NCI-H2029 (cell line): ENCODE measurements around the gene KIRREL3.
A peak's percentile ranks its signal among the peaks of the same experiment; 100 is the strongest.

Experiments used
- DNase-seq: peaks from one replicate; lab custom pipeline; 2025; lab: John Stamatoyannopoulos, UW

Gene KIRREL3

DNA sequence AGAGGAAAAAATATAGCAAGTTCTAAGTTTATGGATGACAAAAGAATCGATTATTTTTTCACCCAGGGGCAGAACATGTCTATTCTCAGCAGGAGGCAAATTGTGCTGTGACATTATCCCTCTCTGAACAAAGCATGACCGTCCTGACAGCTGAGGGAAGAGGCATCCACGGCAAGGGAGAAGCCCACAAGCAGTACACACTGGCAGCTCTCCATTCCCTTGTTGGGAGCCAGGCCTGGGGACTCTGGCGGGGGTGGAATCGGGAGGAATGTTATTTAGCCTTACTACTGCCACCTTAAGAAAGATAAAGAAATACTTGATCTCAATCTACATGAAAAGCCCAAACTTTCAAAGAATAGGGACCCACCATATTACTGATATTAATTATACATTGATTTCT lies 3.4 kb downstream of the KIRREL3 start:
- DNase-seq = no peak

GRCh38 chr11:126996036-126996804 lies 4.3 kb downstream of the KIRREL3 start:
- no peak for DNase-seq

GRCh38 chr11:126993599-126993998 lies 7.0 kb downstream of the KIRREL3 start:
- no peak for DNase-seq

GRCh38 chr11:126992804-126993111 lies 7.8 kb downstream of the KIRREL3 start:
- DNase-seq = no peak

DNA sequence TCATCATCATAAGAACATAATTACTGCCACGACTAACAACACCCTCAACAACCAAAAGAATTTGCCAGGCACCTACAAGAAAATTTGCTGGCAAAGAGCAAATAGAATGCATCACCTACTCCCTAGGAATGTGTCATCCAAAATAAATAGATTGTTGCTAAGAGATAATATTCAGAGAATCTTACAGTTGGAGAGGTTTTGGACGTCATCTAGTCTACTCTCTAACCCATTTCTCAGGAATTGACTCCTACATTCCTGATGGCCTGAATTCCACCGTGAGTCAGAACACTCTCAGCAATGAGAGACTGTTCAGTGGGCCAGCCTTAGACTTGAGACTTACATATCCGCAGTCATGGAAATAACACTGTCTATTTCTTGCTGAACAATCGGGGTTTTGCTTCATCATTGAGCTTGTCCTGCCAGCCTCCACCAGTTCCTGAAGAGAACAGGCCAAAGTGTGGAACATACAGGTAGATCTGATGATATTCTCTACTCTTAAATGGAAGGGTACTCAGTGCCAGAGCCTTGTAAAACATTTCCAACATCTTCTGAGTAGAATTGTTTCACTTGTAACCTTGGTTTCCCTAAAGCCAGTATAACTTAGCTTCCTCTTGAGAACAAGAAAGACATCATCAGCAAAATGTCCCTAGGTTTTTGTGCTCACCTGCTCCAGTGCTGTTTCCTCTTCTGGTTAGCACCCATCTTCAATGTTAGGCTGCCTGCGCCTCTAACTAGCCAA lies 8.3 kb downstream of the KIRREL3 start:
- no peak for DNase-seq

GRCh38 chr11:126991596-126991995 lies 9.0 kb downstream of the KIRREL3 start:
- DNase-seq = no peak

- no peak for DNase-seq
These were observed 9.7 kb downstream of the KIRREL3 start for GRCh38 chr11:126990716-126991480.

DNA sequence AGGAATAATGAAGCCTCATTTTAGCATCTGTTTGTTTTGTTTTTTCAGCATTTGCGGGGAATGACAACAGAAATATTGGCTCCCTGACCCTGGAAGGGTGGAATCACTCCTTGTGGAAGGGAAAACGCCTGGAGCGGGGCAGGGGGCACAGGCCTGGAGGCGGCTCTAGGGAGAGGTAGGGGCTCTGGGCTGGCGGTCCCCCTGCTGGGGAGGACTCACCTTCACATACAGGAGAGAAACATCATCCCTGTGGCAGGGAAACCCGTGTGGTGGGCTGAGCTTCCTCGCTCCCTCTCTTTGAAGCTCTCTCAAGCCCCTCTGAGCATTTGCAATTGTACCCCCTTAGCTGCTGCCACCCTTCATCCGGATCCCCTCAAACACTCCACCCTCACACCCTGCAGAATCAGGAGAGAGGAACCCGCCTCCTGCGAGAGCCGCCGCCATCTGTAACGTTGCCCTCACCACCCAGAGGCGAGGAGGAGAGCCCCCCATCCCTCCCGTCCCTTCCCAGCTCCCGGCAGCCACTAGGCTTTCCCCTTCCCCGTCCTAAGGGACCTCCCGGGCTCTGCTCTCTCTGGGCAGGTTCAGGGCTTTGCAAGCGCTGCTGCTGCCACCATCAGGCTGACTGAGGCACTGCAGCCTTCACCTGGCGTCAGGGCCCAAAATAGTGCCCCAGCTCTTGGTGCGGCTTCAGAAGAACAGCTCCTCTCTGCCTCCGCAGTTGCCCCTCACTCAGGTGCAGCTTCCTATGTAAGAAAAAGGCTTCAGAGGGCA lies 10.4 kb downstream of the KIRREL3 start:
- peak; percentile 36 for DNase-seq

DNA sequence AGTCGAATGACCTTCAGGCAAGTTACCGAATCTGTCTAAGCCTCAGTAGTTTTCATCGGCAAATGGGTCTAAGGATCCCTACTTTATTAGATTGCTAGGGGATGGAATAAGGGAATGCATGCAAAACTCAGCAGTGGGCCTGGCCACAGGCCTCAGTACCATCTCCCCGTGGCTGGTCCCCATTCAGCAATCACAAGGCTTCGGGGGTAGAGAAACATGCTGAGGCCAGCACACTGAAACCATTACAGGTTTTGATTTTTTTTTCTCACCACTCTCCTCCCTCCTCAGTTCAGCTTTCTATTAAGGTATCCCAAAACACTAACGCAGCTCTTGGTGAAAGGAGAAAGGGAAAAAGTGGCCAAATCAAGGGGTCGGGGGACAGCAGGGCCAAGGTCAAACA lies 11.9 kb downstream of the KIRREL3 start:
- DNase-seq = no peak

DNA sequence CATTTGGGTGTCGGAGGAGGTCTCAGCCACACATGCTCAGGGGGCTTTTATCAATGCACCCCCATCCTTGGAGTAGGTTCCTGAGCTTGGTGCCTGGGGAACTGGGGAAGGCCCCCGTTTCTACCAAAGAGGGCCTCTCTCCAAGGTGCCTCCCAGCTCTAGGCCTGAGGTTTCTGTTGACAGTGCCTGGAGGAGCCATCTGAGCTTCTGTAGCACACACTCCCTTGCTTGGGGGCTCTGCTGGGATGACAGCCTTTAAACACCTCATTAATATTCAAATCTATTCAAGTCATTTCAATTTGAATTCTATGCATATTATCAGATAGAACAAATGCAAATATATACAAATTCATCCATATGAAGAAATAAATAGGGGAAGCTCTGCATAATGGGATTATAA lies 18.9 kb downstream of the KIRREL3 start:
- DNase-seq = no peak

DNA sequence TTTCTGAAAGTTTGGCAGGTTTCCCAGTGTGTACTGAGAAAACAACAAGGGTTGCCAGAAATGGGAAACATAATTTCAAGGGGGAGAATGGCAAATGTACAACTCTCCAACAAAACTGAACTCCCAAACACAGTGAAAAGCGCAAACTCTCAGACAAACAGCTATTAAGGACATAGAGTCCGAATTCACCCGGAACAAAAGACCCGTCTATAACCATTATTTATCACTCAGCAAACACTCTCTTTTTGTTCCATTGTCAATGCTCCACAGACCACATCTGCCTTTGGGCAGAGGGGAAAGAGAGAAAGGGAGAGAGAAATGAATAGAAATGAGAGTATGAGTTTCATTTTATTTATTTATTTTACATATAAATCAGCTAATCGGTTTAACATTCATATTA lies 21.7 kb downstream of the KIRREL3 start:
- DNase-seq = peak; percentile 82

GRCh38 chr11:126978165-126978564 lies 22.4 kb downstream of the KIRREL3 start:
- no peak for DNase-seq

DNA sequence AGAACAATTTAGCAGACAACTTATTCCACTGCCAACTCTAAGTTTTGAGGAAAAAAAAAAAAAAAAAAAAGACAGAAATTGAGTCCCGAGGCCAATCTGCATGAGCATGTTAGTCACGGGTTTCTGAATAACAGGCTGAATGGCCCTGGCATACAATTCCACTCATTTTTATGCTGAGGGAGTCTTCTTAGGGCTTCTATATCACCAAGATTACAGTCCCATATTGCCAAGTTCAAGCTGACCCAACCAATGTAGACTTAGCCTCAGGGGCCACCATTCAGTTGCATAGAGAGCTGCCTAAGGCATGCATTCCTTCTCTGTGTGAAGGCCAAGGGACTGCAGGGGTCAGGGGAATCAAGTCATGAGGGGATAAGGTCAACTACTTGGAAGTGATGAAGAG lies 27.5 kb downstream of the KIRREL3 start:
- DNase-seq = no peak

GRCh38 chr11:126971305-126971704 lies 29.3 kb downstream of the KIRREL3 start:
- no peak for DNase-seq

DNA sequence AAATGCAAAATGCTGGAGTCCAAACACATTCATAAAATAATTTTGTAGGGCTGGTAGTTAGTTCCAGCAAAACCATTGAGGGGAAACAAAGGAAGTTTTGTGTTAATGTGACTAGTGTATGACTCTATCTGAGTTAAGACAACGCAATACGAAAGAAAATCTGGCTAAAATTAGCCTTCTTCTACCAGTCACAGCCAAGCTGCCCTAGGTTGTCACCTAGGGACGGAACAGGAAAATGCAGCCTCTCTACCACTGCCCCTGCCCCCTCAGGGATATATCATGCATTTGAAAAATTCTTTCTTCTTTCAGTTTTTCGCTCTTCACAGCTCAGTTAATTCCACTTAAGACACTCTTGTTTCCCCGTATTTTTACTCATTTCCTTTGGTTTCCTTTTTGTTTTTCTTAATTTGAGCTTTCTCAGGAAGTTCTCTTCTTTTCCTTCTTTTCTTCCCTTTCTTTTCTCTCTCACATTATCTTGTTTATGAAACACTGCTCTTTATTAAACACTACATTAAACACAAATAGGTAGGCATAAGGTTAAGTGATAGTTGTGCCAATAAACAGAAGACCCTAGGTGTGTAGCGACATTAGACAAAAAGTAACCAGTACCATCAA lies 30.6 kb downstream of the KIRREL3 start:
- DNase-seq = no peak

- DNase-seq = no peak
These were observed 31.7 kb downstream of the KIRREL3 start for GRCh38 chr11:126968915-126969314.

- DNase-seq = no peak
These were observed 35.2 kb downstream of the KIRREL3 start for GRCh38 chr11:126965331-126965730.

DNA sequence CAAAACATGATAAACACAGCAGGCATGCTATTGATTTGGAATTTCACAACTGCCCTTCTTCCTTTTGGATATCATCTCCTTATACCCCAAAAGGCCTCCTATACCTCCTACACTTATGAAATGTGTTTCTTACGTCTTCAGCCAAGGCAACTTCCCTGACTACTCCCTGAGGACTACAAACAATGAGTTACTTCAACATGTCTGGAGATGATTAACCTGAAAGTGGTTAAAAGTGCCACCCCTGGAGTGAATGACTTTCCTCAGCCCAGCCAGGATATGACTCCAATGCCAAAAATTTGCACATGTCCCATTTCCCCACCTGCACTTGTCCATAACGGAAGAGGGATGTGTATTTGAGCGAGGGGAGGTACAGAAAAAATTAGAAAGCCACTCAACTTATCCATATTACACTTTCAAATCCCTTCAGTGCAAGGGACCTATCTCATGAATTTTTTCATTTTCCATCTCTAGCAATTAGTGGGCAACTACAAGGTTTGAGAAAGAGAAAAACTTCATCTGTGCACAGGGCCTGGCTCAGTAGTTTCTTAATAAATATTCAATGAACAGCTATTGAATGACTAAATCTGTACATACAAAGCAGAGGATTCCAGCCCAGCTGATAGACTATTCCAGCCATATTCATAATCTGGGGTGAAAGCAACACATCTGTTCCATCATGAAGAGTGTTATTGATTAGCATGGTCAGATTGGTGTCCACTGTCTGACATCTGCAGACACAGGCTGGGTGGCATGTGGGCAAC lies 36.8 kb downstream of the KIRREL3 start:
- DNase-seq = no peak

DNA sequence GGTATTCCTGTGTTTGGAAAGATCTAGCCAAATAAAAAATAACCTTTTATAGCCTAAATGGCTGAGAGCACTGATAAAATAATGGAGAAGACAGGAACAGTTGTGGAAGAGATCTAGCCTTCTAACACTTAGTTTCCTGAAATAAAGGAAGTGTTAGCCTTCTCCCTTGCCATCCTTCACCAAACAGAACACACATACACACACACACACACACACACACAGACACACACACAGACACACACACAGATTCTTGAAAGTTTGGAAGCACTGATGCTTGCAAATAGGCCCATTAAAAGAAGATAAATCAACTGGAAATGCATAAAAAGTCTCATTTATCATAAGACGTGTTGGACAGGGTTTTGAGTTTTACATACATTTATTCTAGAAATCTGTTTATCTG lies 37.5 kb downstream of the KIRREL3 start:
- DNase-seq = no peak

DNA sequence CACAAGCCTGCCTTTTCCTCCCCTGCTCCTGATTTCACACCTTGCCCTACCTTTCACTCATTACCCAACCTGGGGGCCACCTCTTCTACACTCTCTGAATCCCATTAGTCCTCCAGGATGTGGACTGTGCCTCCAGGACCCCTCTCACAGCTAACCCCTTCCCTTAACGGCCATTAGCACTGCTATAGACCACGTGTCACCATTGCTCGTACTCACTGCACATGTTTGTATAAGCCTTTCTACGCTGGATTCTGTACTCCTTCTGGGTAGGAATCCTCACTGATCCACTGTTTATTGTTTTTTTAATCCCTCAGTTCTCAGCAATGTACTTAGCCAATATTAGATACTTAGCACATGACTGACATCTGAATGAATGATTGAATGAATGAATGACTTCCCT lies 40.9 kb downstream of the KIRREL3 start:
- DNase-seq = no peak

GRCh38 chr11:126956635-126957034 lies 43.9 kb downstream of the KIRREL3 start:
- DNase-seq = no peak
